NCI-H345 treated with DMSO at 0.1 percent for 48 hours (cell line): ENCODE data around the gene TACC2.

Source experiments
- DNase-seq: peaks from one replicate; lab custom pipeline; 2025; ENCODE audit not compliant: unreplicated experiment; lab: John Stamatoyannopoulos, UW

TACC2 gene

GRCh38 chr10:122120008-122120744 is 131.2 kb downstream of the TACC2 start:
- DNase-seq: no peak

- peak; percentile 40 for DNase-seq
Observed at GRCh38 chr10:122121059-122121458, 132.1 kb downstream of the TACC2 start.

GRCh38 chr10:122122493-122122892 is 133.5 kb downstream of the TACC2 start:
- no peak for DNase-seq

DNA sequence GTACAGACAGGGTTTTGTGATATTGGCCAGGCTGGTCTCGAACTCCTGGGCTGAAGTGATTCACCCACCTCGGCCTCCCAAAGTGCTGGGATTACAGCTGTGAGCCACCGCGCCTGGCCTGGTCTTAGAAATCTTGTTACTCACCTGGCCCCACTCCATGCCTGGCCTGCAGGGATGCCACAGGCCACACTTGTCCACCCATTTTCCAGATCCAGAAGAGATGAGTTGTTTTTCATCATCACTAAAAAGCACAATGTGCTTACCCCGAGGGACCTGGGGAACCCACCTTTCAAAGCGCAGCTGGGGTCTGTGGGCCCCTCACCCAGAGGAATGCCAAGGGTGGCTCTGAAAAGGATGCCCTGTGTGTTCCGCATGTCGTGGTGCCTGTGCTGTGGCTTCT is 134.2 kb downstream of the TACC2 start:
- DNase-seq: no peak

DNA sequence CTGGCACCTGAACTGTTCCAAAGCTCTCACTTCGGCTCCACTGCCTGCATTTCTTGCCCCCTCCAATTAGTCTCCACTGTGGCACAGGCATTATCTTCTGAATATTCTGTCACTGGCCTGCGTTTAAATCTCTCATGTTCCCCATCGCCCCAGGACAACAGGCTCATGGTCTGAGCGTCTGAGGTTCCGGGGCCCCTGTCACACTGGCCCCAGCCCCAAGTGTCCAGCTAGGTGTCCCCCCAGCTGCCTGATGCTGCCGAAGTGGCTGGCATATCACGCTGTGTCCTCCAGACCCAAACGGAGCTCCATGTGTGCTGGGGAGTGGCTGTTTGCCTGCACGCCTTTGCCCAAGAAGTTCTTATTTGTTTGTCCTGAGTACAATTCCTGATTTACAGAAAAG is 135.4 kb downstream of the TACC2 start:
- DNase-seq: no peak

DNA sequence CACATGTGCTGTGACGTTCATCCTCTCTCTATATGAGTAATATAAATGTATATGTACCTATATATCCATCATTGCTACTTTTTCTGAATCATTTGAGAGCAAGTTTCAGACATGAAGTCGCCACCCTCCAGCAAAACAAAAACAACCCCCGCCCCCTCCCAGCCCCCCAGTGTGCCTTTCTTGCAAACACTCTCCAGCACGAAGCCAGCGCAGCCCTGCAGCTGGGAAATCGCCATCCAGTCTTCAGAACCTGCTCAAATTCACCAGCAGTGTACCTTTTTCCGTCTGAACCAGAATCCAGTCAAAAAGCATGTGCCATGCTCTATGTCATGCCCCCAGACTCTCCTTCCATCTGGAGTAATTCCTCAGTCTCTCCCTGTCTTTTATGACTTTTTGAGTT is 135.8 kb downstream of the TACC2 start:
- DNase-seq: no peak

- DNase-seq: no peak
Observed at GRCh38 chr10:122126763-122127659, 138.0 kb downstream of the TACC2 start.

DNA sequence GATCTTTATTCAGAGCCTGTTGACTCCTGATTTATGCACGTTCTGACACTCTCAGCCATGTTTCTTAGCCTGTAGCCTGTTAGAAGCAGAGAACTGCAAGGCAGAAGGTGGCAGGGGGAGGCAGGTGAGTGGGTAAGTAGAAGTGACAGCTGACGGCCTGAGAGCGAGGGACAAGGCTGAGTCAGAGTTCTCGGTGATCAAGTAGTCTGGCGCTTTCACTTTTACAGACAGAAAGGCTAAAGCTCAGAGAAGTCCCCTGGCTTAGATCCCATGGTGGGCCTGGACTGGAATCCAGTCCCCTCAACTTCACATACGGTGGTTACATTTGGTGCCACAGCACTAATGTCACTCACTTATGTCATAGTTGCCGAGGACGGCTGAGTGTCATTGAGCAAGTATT is 139.0 kb downstream of the TACC2 start:
- no peak for DNase-seq

DNA sequence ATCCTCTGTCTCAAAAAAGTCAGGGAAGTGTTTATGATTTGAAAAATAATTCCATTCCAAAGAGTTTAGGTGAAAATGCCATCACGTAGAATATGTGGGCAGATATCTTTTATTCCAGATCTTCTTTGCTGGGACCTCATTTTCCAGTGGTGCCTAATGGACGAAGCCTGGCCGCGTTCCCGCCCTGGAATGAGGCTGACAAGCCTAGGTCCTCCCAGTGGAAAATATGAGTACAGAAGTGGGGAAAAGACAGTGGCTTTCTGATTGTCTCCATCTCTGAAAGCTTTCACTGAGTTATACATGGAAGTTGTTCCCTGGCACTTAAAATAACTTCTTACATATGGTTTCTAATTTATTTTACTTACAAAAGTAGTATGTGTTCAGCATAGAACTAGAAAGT is 139.4 kb downstream of the TACC2 start:
- no peak for DNase-seq

GRCh38 chr10:122130474-122131110 is 141.6 kb downstream of the TACC2 start:
- DNase-seq: no peak

- DNase-seq: no peak
Observed at GRCh38 chr10:122132331-122132755, 143.4 kb downstream of the TACC2 start.

GRCh38 chr10:122132882-122133565 is 144.1 kb downstream of the TACC2 start:
- no peak for DNase-seq

DNA sequence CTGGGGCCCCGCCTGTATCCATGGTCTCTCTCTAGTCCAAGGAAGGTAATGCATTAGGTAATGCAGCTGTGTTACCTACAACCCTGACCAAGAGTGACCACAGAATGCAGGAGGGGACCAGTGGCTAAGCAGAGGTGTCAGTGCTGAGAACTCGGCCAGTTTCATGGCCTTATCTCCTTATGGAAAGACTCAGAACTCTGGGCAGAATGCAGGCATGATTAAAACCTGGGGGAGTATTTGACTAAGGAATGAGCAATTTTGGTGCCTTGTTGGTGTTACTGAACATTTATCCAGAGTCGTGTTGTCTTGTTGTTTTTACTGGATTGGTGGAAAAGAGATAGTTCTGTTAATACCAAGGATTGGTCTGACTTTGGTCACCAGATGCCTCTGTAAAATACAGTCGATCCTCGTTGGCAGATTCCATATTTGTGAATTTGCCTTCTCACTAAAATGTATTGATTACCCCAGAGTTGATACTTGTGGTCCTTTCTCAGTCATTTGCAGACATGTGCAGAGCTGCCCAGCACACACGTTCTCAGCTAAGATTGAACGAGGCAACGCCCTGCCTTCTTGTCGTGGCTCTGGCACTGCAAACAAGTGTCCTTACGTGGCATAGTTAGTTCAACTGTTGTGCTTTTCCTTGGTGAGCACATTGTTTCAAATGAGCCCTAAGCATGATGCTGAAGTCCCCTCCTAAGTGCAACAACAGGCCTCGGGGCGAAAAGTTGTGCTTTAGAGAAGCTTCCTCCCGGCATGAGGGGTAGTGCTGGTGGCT is 146.5 kb downstream of the TACC2 start:
- DNase-seq: no peak

- DNase-seq: no peak
Observed at GRCh38 chr10:122138831-122139625, 150.1 kb downstream of the TACC2 start.

GRCh38 chr10:122139627-122140170 is 150.7 kb downstream of the TACC2 start:
- no peak for DNase-seq

DNA sequence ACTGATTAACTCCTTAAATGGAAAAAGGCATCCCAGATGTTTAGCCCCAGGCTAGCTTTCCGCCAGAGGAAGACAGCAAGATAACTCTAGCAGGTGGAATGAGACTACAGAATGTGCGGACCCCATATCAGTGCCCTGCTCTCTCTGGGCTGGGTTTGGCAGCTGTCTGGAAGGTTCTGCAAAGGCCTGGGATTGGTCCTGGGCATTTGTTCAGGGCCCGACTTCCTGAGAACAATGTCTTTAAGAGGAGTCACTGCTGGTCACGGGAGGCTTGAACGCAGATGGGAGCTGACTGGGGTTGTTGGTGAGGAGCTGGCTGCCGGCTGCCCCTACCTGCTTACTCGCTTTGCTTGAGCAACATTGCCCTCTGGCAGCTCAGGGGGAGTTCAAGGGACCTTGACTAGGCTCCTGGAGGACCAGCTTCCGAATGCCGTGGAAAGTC is 151.5 kb downstream of the TACC2 start:
- no peak for DNase-seq

DNA sequence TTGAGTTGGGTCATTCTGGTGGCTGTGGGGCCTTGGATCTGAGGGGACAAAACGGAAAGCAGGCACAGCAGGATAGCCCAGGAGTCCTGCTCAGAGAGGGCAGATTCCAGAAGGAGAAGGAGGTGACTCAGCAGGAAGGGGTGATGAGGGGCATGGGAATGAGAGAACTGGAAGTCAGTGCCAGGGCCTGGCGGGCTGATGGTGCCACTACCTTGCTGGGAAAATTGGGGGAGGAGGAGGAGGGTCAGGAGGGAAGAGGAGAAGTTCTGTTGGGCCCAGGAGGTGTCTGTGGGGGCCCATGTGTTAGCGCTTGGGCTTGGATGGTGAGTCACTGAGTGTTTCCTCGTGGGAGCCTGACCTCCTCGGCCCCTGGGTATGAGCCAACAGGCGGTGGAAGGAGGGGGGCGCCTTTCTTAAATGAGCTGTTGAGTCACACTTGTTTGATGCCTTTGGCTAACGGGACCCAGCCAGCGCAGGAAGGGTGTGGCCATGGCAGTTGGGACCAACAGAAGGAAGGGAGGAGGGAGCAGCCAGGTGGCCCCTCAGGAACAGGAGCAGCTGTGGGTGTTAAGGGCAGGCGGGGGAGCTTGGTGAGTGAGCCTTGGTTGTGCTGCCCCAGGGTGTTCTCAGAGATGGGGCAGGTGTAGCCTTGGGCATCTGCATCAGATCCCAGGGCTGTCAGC is 152.1 kb downstream of the TACC2 start:
- DNase-seq: no peak

DNA sequence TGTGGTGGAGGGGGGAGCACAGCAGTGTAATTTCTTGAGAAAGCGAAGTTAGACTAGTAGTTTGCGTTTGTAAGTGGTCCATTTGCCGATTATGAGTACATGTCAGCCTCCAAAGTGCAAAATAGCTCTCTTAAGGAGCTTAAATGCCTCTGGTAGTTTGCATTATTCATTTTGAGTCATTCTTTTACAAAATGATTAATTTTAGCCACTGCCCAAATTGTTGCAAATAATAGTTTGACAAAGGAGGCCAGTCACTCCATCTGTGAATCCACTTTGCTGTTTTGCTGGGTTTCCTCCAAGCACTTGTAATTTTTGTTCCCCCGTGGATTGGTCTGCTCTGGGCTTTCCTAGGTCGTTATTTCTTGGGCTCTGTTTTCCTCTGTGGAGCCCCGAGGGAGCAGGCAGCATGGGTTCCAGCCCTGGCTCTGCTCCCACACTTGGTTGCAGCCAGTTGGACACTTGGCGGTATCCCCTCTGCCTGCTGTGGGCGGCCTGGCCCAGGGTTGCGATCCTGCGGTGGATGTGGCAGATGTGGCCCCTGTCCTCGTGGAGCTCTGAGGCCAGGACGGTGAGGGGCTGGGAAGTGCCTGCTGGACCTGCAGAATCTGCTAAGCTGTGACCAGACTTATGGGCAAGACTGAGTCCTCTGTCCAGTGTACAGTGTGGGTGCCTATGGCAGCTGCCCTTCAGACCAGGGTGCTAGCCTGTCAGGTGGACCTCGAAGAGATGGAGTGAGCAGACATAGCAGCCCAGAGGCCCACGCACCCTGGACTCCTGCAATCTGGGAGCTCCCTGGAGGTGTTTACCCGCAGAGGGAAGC is 153.1 kb downstream of the TACC2 start:
- DNase-seq: no peak
